Progenitor cell of endocrine pancreas (in vitro differentiated cells): ENCODE data around the gene SLC39A11. TPM values are rescaled to one million over a fixed set of nuclear protein-coding genes. Genes with fewer than 3 reads are reported as not detected.

Experiments
- DNase-seq: peaks from one replicate; pipeline ENCODE4 v3.0.0; 2021; ENCODE audit warnings: low spot score; ENCODE audit not compliant: unreplicated experiment
- H3K27ac Mint-ChIP-seq: 2 replicates; pipeline ENCODE4 v1.8.0; 2021; ENCODE audit warnings: mild to moderate bottlenecking, moderate library complexity, mixed read lengths
- H3K27me3 Mint-ChIP-seq: 2 replicates; pipeline ENCODE4 v1.8.0; 2021; ENCODE audit warnings: mixed read lengths
- H3K36me3 Mint-ChIP-seq: 2 replicates; pipeline ENCODE4 v1.8.0; 2022; ENCODE audit warnings: mixed read lengths; ENCODE audit not compliant: insufficient read depth
- H3K4me1 Mint-ChIP-seq: 2 replicates; pipeline ENCODE4 v1.8.0; 2021; ENCODE audit warnings: low read depth, mixed read lengths
- H3K4me3 Mint-ChIP-seq: 2 replicates; pipeline ENCODE4 v1.8.0; 2021; ENCODE audit warnings: low read depth, mild to moderate bottlenecking, moderate library complexity, mixed read lengths
- H3K9me3 Mint-ChIP-seq: 2 replicates; pipeline ENCODE4 v1.8.0; 2021; ENCODE audit warnings: low read depth, mixed read lengths
- CTCF ChIP-seq: fragments of 200-600 bp; sonication (generic); IDR thresholded peaks from one replicate; pipeline ENCODE4 v1.5.0; 2021; ENCODE audit warnings: antibody characterized with exemption, mild to moderate bottlenecking; ENCODE audit not compliant: unreplicated experiment
- total RNA-seq: library from RNA; stranded (reverse); gene quantifications from 2 replicates; pipeline ENCODE4 v1.2.1, GENCODE V29; 2021

Gene SLC39A11
- total RNA-seq, 1 donor from 2014 or later, result 20.5 TPM

- Mint-ChIP-seq H3K36me3 (no peaks in the 10 kb centered on the region), H3K4me1 (peaks cover 31% of the 10 kb centered on the region), H3K27ac (peak overlapping the region; percentile 53), H3K4me3 (no peak overlapping the region), H3K27me3 (peaks cover 2% of the 10 kb centered on the region), H3K9me3 (peaks cover 14% of the 10 kb centered on the region)
- no peak for TF ChIP-seq CTCF
- DNase-seq, result no peak
Observed at GRCh38 chr17:72624226-72624625, 468.3 kb downstream of the SLC39A11 start.

- Mint-ChIP-seq H3K27me3 (no peaks in the 10 kb centered on the region), H3K9me3 (peaks cover 9% of the 10 kb centered on the region), H3K4me3 (no peak overlapping the region), H3K36me3 (no peaks in the 10 kb centered on the region), H3K27ac (peak overlapping the region; percentile 85), H3K4me1 (peaks cover 45% of the 10 kb centered on the region)
- no peak for DNase-seq
- no peak for TF ChIP-seq CTCF
Observed at GRCh38 chr17:72622661-72623433, 469.6 kb downstream of the SLC39A11 start.

- Mint-ChIP-seq H3K27ac (peak overlapping the region; percentile 3), H3K27me3 (no peaks in the 10 kb centered on the region), H3K36me3 (no peaks in the 10 kb centered on the region), H3K4me1 (peaks cover 62% of the 10 kb centered on the region), H3K9me3 (peaks cover 4% of the 10 kb centered on the region), H3K4me3 (no peak overlapping the region)
- no peak for TF ChIP-seq CTCF
- no peak for DNase-seq
Observed at GRCh38 chr17:72619976-72620650, 472.4 kb downstream of the SLC39A11 start.

DNA sequence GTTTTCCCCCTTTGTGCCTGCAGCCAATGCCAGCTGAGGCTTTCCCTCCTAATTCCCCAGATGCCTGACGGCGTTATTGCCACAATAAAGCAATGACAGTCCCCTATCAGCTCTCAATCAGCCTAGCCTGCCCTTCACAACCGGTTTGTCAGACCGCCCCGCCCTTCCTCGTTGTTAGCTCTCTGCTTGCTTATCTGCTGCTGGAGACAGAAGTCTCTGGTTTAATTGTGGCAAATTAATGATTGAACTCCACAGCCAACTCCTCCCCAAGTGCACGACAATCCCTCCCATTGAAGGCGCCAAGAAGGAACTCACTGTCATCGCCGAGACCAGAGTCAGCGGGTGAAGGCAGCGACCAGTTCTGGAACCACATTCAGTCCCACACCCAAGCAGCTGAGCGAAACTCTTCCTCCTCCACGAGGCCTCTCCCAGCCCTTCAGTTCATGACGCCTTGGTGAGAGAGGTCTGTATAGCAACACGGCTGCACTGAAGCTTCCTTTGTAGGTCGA is 474.4 kb downstream of the SLC39A11 start:
- no peaks in the 10 kb centered on the region for H3K36me3 Mint-ChIP-seq
- H3K27me3 Mint-ChIP-seq, result no peaks in the 10 kb centered on the region
- peak overlapping the region; percentile 91 for H3K27ac Mint-ChIP-seq
- TF ChIP-seq CTCF, result no peak
- H3K9me3 Mint-ChIP-seq, result peaks cover 4% of the 10 kb centered on the region
- peaks cover 67% of the 10 kb centered on the region for H3K4me1 Mint-ChIP-seq
- H3K4me3 Mint-ChIP-seq, result peak overlapping the region; percentile 49
- DNase-seq, result no peak

- TF ChIP-seq CTCF, result no peak
- no peaks in the 10 kb centered on the region for H3K27me3 Mint-ChIP-seq
- H3K27ac Mint-ChIP-seq, result peak overlapping the region; percentile 91
- H3K36me3 Mint-ChIP-seq, result no peaks in the 10 kb centered on the region
- peaks cover 63% of the 10 kb centered on the region for H3K4me1 Mint-ChIP-seq
- peaks cover 4% of the 10 kb centered on the region for H3K9me3 Mint-ChIP-seq
- no peak overlapping the region for H3K4me3 Mint-ChIP-seq
- DNase-seq, result no peak
Observed at GRCh38 chr17:72617557-72617956, 474.9 kb downstream of the SLC39A11 start.
